NCI-H345 treated with DMSO at 0.1 percent for 48 hours (cell line): ENCODE results near the gene FBXW7.

Source experiments
- DNase-seq: peaks from one replicate; lab custom pipeline; 2025; ENCODE audit not compliant: unreplicated experiment; lab: John Stamatoyannopoulos, UW

The FBXW7 gene

GRCh38 chr4:152478461-152479237, 57.2 kb downstream of the FBXW7 start:
- no peak for DNase-seq

- no peak for DNase-seq
These were observed 59.1 kb downstream of the FBXW7 start for GRCh38 chr4:152476796-152477195.

- no peak for DNase-seq
These were observed 64.6 kb downstream of the FBXW7 start for GRCh38 chr4:152471251-152471792.

GRCh38 chr4:152468408-152468807, 67.5 kb downstream of the FBXW7 start:
- DNase-seq, result no peak

GRCh38 chr4:152467101-152467500, 68.8 kb downstream of the FBXW7 start:
- no peak for DNase-seq

- DNase-seq, result no peak
These were observed 71.7 kb downstream of the FBXW7 start for GRCh38 chr4:152464030-152464823.

GRCh38 chr4:152463562-152463961, 72.3 kb downstream of the FBXW7 start:
- DNase-seq, result no peak

GRCh38 chr4:152462695-152463094, 73.2 kb downstream of the FBXW7 start:
- no peak for DNase-seq

- no peak for DNase-seq
These were observed 73.8 kb downstream of the FBXW7 start for GRCh38 chr4:152462047-152462446.

- no peak for DNase-seq
These were observed 75.4 kb downstream of the FBXW7 start for GRCh38 chr4:152460488-152460887.

- no peak for DNase-seq
These were observed 76.6 kb downstream of the FBXW7 start for GRCh38 chr4:152459326-152459725.

- DNase-seq, result no peak
These were observed 77.0 kb downstream of the FBXW7 start for GRCh38 chr4:152458801-152459302.

GRCh38 chr4:152456609-152457008, 79.3 kb downstream of the FBXW7 start:
- DNase-seq, result no peak

GRCh38 chr4:152455311-152455710, 80.6 kb downstream of the FBXW7 start:
- DNase-seq, result no peak

- no peak for DNase-seq
These were observed 81.4 kb downstream of the FBXW7 start for GRCh38 chr4:152454398-152455011.

GRCh38 chr4:152451496-152451895, 84.4 kb downstream of the FBXW7 start:
- DNase-seq, result no peak

- no peak for DNase-seq
These were observed 87.0 kb downstream of the FBXW7 start for GRCh38 chr4:152448854-152449253.

- DNase-seq, result no peak
These were observed 87.7 kb downstream of the FBXW7 start for GRCh38 chr4:152448038-152448707.

- DNase-seq, result no peak
These were observed 92.0 kb downstream of the FBXW7 start for GRCh38 chr4:152443859-152444258.

GRCh38 chr4:152437561-152437960, 98.3 kb downstream of the FBXW7 start:
- no peak for DNase-seq

GRCh38 chr4:152436384-152436783, 99.5 kb downstream of the FBXW7 start:
- DNase-seq, result no peak
